CD4-positive, alpha-beta T cell treated with Interleukin-6 for 4 hours (primary cell): ENCODE data around the gene SPDYE4.

Experiments
- DNase-seq: peaks from one replicate; pipeline ENCODE4 v3.0.0-alpha.2; 2020; ENCODE audit warnings: mixed read lengths

Gene SPDYE4

DNA sequence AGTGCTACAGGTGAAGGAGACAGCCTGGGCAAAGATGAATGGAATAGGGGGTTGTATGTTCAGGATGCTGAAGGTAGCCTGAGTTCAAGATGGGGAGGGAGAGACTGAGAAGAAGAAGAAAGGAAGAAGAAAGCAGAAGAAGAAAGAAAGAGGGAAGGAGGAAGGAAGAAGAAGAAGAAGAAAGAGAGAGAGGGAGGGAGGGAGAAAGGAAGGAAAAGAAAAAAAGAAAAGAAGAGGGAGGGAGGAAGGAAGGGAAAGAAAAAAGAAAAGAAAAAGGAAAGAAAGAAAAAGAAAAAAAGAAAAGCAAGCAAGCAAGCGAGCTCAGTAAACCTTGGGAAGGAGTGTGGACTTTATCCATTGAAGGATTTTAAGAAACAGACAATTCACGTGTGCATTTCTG, 21.6 kb downstream of the SPDYE4 start:
- no peak for DNase-seq

DNA sequence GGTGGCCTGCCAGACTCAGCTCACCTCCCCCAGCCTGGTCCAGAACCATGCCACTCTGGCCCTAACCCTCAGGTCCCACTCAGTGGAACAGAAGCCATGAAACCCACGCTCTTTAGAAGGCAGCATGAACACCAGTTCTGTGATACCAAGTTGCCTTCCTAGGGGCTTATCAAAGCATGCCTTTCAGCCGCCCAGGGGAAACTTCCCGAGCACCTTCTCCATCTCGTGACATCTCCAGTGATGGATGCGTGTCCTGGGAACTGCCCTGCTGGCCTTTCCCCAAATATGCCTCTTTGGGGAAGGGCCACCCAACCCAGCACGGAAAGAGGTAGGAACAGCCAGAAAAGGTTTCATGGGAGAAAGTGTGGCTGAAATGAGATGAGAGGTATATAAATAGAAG, 22.0 kb downstream of the SPDYE4 start:
- DNase-seq: no peak

DNA sequence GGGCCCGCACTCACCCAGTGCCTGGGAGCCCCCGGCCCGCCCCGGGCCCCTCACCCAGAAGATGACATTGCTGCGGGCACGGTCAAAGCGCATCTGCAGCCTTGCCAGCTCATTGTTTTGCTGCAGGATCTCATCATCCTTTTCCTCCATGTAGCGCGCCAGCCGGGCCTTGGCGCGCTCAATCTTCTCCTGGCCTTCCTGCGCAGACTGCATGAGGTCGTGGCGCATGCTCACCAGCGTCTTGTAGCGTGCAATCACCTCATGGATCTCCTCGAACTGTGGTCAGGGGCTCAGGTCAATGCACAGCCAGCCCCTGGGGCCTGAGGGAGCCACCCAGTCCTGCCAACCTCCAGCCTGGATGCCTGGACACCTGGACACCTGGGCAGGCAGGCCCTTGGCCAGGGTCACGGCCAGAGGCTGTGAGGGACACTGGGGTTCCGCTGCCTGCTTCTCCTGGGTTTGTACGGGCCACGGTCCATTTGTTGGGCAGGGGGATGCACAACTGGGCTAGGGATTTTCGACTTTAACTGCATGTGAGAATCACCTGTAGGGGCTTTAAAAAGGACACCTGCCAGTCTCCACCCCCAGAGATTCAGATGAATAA, 22.9 kb downstream of the SPDYE4 start:
- DNase-seq: no peak

DNA sequence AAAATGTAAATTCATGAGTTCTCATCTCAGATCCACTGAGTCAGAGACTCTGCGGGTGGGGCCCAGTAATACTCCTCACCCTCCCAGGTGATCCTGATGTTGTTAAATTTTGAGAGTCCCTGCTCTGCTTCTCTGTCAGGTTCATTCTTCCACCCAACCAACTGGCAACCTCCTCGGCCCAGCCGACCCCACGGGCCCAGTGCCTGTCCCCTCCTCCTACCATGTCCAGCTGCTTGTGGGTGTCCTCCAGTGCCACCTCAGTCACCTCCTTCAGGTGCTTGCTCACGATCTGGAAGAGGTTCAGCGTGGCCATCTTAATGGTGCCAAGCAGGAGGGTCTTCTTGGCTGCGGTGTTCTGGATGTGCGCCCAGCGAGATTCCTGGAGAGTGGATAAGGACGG, 23.5 kb downstream of the SPDYE4 start:
- no peak for DNase-seq

DNA sequence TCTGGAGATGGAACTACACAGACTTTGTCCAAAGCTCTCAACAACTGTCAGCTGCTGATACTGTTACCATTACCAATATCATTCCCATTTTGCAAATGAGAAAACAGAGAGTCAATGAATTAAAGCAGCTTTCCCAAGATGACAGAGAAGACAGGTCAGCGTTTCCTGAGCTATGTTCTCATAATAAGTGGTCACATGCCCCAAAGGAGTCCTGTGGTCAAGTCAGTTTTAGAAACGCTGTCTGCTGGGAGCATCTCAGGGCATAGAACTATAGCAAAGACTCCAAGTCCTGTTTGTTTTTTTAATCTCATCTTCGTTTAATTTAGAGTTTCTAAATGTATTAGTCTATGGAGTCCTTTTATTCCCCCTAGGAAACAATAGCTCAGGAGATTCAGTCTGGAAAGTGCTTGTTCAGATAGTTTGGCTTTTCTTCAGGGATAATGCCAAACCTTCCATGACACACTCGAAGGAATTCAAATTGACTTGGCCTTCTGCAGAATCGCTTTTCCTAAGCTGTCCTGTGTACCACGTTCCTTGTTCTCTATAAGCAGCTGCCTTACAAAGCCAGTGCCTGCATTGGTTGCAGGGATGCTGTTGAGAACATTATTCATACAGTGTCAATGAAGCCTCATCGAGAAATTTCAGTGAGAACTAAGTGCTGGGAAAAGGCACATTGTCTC, 25.8 kb downstream of the SPDYE4 start:
- no peak for DNase-seq

DNA sequence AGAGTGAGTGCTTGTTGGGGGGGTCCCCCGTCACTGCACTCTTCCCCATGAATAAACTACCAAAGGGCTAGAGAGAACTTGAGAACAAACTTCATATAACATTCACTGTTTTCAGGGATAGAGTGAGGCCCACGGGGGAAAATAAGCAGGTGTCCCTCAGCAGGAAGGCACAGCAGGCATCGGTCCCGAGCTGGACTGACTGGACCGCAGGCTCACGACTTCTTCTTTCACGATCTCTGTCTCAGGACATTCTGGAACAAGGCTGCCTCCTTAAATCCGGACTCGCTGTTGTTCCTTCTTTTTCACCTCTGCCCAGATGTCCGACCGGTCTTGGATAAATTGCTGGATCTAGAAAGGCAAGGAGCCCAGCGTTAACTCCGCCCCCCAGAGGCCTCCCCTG, 28.5 kb downstream of the SPDYE4 start:
- no peak for DNase-seq

DNA sequence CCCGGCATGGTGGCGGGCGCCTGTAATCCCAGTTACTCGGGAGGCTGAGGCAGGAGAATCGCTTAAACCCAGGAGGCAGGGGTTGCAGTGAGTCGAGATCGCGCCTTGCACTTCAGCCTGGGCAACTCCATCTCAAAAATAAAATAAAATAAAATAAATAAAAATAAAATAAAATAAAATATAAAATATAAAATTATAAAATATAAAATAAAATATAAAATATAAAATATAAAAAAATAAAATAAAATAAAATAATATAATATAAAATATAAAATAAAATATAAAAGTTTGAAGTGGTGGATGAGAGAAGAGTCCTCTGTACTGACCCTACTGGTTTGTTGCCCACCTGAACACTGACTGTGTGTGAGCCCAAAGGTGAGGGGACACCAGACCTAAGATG, 28.9 kb downstream of the SPDYE4 start:
- DNase-seq: no peak

DNA sequence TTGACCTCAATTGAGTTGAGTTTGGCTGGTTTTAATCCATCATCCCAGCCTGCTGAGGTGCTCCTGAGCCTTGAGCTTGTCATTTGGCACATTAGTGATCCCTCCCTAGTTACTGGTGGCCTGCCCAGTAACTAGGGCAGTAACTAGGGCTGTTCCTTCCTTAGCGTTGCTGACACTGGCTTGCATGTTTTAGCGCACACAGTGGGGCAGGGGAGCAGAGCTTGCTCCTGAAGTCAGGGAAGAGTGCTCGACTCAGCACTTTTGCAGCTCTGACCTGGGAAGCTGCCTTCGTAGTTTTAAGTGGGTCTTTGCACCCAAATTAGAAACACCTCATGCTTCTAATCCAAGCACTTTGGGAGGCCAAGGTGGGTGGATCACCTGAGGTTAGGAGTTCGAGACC, 29.4 kb downstream of the SPDYE4 start:
- no peak for DNase-seq

DNA sequence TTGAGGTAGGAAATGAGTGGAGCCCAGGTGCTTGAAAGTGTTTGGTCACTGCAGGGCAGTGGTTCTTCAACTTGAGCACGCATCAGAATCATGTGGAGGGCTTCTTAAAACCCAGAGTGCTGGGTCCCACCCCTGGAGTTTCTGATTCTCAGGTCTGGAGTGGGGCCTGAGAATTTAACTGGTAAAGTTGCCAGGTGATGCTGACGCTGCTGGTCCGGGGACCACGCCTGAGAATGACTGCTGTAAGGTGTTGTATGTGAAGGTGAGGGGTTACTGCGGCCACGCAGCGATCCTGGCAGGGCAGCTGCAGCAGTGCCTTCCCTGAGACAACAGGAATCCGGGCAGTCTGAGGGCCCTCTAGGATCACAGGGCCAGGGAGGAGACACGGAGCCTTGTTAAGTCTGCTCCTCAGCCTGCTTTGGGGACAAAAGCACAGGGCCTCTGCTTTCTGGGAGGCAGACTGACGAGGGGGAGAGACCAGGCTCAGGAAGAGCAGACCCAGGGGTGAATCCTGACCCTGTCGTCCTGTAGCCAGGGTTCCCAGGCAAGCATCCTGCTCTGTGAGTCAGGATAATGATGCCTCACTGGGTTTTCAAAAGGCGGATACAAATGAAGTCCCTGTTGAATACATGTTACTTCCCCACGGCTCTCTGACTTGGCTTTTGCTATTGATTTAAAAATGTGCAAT, 30.0 kb downstream of the SPDYE4 start:
- no peak for DNase-seq

DNA sequence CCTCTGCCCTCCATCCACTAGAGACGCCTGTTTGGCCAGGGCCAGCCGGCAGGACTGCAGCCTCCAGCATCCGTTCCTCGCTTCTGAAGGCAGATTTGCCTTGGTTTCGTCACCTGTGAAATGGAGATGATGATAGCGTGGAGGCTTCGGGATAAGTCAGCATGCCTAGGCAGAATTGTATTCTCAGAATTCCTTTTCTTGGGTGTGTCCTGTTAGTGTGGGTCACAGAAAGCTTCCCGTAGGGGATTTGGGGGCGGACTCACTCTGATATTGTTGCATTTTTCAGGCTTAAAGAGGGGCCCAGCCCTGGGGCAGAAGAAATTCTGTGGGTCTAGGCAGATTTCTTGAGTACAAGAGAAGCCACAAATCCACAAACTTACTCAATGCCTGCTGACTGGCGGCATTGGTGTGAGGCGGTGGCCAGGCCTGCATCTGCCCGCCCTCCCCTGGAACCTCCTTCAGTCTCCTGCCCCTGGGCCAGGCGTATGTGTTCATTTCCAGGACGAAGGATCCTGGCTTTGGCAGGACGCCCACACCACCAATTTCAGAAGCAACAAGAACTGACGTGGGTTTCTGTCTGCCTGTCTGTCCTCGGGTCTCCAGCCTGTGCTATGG, 31.3 kb downstream of the SPDYE4 start:
- no peak for DNase-seq

DNA sequence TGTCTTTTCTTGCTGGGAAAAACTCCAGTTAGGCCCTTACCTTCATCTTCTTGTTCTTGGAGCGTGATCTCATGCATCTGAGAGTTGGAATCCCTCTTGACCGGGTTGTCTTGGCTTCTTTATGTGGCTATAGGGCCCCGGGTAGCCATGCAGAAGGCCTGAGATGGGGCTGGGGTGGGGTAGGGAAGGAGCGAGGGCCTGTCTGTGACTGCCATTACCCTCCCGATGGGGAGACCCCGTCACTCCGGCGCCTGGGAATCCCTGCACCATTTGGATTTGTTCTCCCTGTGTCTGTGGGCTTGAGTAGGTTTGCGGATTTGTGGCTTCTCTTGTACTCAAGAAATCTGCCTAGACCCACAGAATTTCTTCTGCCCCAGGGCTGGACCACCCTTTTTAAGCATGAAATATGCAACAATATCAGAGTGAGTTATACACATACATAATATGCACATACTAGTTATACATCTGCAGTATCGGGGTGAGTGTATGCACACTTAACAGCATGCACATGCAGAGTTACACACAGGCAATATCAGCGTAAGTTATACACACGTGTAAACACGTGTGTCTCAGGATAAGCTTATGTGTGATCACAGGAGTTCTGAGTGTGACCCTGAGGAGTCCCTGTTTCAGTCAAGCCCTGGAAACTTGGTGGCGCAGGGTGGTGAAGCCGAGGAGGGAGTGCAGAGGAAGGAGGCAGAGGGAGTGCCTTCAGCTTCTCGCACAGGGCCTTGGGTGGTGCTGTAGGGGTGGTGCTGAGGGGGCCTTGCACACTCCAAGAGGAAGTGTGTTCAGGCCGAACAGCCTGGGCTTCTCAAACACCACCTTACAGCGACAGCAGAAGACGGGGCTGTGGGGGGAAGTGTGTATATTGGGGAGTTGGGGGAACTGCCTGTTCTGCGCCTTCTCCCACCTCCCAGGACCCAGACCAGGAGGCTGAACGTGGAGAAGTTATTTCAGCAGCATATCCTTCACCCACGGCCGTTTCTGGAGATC, 32.2 kb downstream of the SPDYE4 start:
- no peak for DNase-seq

DNA sequence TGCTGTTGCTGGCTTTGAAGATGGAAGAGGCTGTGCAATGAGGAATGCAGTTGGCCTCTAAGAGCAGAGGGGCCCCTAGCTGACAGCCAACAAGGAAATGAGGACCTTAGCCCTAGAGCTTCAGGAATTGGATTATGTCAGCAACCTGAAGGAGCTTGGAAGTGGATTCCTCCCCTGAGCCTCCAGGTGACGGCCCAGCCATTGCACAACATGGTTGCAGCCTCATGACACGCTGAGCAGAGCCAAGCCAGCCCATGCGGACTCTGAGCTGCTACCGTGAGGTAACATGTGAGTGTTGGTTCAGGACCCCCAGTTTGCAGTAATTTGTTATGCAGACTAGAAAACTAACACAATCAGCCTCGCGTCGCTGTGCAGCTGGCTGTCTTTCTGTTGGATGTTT, 33.9 kb downstream of the SPDYE4 start:
- DNase-seq: no peak

DNA sequence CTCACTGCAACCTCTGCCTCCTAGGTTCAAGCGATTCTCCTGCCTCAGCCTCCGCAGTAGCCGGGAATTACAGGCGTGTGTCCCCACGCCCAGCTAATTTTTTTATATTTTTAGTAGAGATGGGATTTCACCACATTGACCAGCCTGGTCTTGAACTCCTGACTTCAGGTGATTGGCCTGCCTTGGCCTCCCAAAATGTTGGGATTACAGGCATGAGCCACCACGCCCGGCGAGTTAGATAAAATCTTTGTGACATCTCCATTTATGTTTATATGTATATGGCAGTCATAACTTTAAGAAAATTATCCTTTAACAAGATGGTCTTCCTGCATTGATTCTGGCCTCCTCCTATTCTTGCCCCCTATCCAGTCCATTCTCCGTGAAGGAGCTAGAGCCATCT, 37.8 kb downstream of the SPDYE4 start:
- DNase-seq: no peak

DNA sequence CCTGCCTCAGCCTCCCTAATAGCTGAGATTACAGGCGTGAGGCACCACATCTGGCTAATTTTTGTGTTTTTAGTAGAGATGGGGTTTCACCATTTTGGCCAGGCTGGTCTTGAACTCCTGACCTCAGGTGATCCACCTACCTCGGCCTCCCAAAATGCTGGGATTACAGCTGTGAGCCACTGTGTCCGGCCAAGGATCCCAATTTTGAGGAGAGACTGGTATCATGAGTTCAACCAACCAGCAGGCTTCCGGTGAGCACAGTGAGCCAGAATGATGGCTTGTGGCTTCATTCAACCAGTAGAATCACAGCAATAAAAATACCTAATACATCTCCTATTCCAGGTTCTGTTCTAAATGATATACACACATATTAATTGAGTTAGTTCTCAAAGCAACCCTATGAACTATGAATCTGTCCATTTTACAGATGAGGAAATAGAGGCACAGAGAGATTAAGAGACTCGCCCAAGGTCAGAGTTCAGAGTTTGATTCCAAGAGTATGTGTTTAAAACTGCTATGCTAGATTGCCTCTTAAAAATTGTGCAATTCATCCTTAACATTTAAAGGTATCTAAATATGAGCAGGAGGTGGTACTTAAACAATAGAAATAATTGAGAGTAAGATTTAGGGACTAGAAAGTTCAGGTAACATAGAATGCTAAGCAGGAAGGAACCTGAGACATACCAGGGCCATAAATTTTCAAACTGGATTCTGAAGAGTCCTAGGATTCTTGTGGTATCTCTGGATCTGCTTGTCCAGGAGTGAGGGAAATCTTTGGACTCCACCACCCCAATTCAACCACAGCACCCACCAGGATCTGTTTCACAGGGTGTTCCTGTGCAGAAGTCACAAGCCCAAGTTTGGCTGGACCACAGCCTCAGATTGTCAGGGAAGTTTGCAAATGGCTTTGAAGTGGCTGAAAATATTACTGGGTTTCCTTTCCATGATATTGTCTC, 38.8 kb downstream of the SPDYE4 start:
- no peak for DNase-seq

DNA sequence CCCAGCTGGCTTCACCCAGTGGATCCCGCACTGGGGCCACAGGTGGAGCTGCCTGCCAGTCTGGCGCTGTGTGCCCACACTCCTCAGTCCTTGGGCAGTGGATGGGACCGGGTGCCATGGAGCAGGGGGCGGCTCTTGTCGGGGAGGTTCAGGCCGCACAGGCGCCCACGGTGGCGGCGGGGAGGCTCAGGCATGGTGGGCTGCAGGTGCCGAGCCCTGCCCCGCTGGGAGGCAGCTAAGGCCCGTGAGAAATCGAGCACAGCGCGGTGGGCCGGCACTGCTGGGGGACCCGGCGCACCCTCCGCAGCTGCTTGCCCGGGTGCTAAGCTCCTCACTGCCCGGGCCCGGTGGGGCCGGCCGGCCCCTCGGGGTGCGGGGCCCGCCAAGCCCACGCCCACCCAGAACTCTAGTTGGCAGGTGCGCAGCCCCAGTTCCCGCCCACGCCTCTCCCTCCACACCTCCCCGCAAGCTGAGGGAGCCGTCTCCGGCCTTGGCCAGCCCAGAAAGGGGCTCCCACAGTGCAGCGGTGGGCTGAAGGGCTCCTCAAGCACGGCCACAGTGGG, 40.3 kb downstream of the SPDYE4 start:
- DNase-seq: no peak

DNA sequence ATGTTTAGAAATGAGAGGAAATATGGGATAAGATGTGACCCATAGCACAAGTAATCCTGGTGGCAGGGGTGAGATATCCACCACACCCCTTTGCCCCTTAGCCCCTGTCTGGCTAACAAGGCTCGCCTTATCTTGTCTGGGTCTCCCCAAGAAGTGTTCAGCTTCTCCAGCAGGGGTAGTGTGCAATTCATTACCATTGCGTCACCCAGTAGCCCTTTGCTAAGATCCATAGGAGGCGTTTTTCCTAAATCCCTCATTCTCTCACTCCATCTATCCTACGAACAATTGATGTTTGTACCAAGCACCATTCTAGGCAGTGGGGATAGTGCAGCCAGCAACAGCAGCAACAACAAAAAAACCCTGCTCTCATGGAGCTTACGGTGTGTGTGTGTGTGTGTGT, 44.5 kb downstream of the SPDYE4 start:
- DNase-seq: no peak

DNA sequence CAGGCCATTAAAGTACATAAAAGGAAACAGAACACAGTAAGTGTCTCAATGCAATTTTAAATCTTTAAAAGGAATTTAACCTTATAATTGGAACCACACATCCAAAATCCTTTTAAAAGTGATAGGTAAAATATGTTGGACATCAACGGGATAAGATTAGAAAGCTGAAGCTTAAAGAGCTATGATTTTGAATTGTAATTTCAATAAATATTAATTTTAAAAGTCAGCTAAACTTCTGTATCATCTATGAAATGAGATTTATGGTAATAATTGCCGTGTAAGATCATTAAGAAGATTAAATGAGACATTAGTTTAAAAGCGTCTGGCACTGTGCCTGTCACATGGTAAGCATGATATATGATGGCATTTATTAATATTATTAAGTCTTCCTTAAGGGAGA, 45.0 kb downstream of the SPDYE4 start:
- no peak for DNase-seq

DNA sequence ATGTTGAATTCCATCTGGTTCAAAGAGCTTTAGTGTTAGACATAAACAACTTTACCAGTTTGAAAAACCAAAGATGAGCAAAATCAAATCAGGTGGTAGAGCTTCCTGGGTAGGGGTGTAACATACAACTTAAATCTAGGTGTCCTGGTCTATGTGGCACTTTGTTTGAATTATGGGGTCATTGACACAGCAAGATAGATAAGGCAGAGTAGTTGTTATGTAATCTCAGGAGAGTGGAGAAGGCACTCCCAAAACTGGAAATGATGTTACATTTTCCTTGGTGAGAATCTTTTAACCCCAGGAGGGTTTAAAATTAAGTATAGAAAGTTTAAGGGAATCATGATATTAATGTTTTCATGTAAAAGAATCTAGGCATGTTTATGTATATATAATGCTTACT, 45.6 kb downstream of the SPDYE4 start:
- no peak for DNase-seq

DNA sequence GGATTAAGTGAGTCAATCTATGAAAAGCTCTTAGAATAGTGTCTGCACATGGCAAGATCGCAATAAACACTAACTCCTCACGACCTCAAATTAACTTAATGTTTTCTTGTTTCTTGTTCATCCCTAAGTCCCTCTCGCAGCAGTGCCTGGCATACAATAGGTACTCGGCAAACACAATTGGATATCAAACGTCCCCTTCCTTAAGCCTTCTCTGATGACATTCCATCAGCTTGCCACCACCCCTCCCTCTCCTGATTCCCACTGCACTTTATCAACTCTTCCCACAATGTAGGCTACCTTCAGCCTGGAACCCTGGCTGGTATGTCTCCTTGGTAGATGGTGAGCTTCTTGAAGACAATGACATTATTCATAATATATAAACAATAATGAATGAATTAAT, 47.1 kb downstream of the SPDYE4 start:
- no peak for DNase-seq

DNA sequence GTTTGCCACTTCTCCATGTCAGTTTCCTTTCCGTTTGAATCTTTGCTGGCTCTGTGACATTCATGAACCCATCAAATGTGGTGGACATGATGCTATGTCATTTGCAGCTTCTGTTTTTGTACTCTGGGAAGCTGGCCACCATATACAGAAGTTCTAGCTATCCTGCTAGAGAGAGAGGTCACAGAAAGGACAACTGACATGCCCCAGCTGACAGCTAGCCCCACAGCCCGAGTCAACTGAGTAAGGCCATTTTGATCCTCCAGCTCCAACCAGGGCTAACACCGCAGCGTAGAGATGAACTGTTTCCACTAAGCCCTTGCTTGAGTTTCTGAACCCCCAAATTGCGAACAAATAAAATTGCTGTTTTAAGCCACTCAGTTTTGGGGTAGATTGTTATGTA, 47.5 kb downstream of the SPDYE4 start:
- no peak for DNase-seq

DNA sequence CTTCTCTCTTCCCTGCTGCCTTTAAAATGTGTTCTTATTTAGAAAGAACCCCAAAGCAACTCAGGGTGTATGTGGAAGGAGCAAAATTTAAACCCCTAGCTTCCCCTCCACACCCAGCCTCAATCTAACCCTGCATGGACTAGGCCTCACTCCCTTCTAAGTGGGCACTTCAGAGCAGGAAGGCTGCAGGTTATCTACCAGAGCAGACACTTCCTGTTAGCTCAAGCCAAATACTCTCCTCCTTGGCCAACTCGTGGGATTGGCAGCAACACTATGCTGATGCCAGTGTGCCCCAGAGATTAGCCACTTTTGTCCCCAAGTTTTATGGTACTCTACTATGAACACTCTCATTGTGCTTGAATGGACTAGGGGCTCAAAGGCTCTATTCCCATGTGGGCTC, 49.3 kb downstream of the SPDYE4 start:
- DNase-seq: no peak
